ENCODE measurements around the gene SLC22A23. TPM values are rescaled to one million over a fixed set of nuclear protein-coding genes. Genes with fewer than 3 reads are reported as not detected.
"Not testable (repeated sequence)": the region's sequence is repeated elsewhere in the genome, so short reads cannot be mapped to it uniquely, and the experiment has no call there.

The SLC22A23 gene
- total and polyA plus RNA-seq, 2 experiments from 2014 or later = 2.4 to 7.3 TPM

GRCh38 chr6:3385660-3386151, 71.1 kb downstream of the SLC22A23 start:
- Histone ChIP-seq H3K4me2 (ENCODE audit: unreplicated experiment) (peak overlapping the region; percentile 11), H3K9me3 (ENCODE audit: low read depth) (no peaks in the 10 kb centered on the region), H3K36me3 (ENCODE audit: low read depth) (no peaks in the 10 kb centered on the region), H3F3A (ENCODE audit: insufficient read depth) (peaks cover 30% of the 10 kb centered on the region), H3K9me2 (ENCODE audit: insufficient read depth) (no peaks in the 10 kb centered on the region), H3K4me1 (ENCODE audit: insufficient read depth) (peaks cover 38% of the 10 kb centered on the region), H2AFZ (no peak overlapping the region), H3K9ac (no peak overlapping the region), H3K79me2 (ENCODE audit: insufficient read depth) (peaks cover 34% of the 10 kb centered on the region; the same call in 1 of the 2 replicates), H3K27ac (no peak overlapping the region), H3K4me3 (no peak overlapping the region), H3K27me3 (replicated peaks; ENCODE audit: insufficient read depth) (no peaks in the 10 kb centered on the region), H4K20me1 (ENCODE audit: insufficient read depth) (no peaks in the 10 kb centered on the region)
- in situ Hi-C loops (cut with MboI) = no loop called here
- DNase-seq = peak; percentile 51
- 33 to 37% methylated on average over 6 of the region's 6 CpGs for WGBS, 2 experiments (ENCODE audit: low coverage in 1 of 2, low lambda C conversion rate in 2 of 2, missing lambda C conversion rate in 2 of 2)
- no peak for TF ChIP-seq EZH2phosphoT487 (IDR thresholded peaks at IDR 0.05; ENCODE audit: insufficient read depth, low read depth)
- TF ChIP-seq EZH2 (IDR thresholded peaks at IDR 0.05; ENCODE audit: insufficient read depth, poor library complexity, severe bottlenecking) = no peak

DNA sequence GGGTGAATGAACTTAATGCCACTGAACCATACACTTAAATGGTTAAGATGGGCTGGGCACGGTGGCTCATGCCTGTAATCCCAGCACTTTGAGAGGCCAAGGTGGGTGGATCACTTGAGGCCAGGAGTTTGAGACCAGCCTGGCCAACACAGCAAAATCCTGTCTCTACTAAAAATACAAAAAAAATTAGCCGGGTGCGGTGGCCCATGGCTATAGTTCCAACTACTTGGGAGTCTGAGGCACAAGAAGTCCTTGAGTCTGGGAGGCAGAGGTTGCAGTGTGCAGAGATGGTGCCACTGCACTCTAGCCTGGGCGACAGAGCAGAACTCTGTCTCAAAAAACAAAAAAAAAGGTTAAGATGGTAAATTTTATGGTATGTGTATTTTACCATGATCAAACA, 71.7 kb downstream of the SLC22A23 start:
- H3K9me2 ChIP-seq (ENCODE audit: insufficient read depth); H3K36me3 ChIP-seq (ENCODE audit: low read depth); H3K27ac ChIP-seq; H3K27me3 ChIP-seq (replicated peaks; ENCODE audit: insufficient read depth); H2AFZ ChIP-seq; in situ Hi-C loops (cut with MboI); H3K9ac ChIP-seq; H3K9me3 ChIP-seq (ENCODE audit: low read depth); H4K20me1 ChIP-seq (ENCODE audit: insufficient read depth); H3K4me3 ChIP-seq; DNase-seq: not testable (repeated sequence)
- Histone ChIP-seq H3K4me1 (ENCODE audit: insufficient read depth) (peaks cover 34% of the 10 kb centered on the region), H3K4me2 (ENCODE audit: unreplicated experiment) (peak overlapping the region; percentile 11), H3K79me2 (ENCODE audit: insufficient read depth) (peaks cover 34% of the 10 kb centered on the region), H3F3A (ENCODE audit: insufficient read depth) (peaks cover 26% of the 10 kb centered on the region)
- WGBS, 2 experiments (ENCODE audit: low coverage in 1 of 2, low lambda C conversion rate in 2 of 2, missing lambda C conversion rate in 2 of 2) = 42 to 46% methylated on average over 4 of the region's 4 CpGs

DNA sequence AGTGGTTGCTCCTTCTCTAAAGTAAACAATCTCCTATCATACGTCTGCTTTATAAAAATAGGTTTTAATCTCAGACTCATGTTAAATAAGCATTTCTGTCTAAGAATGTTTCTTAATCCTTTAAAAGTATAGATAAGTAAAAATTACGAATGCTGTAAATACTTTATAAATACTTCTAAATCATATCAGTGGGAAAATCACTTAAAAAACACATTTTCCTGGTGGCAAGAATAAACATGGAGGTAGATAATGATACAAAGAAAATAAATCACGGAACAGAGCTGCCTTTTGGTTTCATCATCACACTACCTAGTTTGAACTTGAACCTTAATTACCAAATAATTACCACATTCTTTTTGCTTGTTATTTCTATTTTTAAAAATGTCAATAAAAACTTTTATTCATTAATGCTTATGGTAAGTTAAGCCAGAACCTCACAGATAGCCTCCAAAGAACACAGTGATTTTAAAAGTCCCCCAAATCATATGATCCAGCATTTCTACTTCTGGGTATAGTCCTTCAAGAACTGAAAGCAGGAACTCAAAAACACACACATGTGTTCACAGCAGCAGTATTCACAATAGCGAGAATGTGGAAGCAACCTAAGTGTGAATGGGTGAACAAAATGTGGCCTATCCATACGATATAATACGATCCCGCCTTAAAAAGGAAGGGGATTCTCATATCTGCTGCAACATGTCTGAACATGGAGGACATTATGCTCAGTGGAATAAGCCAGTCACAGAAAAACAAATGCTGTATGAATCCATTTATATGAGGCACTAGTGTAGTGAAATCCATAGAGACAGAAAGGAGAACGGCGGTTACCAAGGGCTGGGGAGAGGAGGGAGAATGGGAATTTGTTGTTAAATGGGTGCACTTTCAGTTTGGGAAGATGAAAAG, 72.4 kb downstream of the SLC22A23 start:
- H3K36me3 ChIP-seq (ENCODE audit: low read depth) = no peaks in the 10 kb centered on the region
- peaks cover 29% of the 10 kb centered on the region for H3K4me1 ChIP-seq (ENCODE audit: insufficient read depth)
- DNase-seq = no peak
- H3K4me3 ChIP-seq = no peak overlapping the region
- in situ Hi-C loops (cut with MboI) = no loop called here
- peaks cover 34% of the 10 kb centered on the region for H3K79me2 ChIP-seq (ENCODE audit: insufficient read depth)
- H4K20me1 ChIP-seq (ENCODE audit: insufficient read depth) = no peaks in the 10 kb centered on the region
- peaks cover 21% of the 10 kb centered on the region for H3F3A ChIP-seq (ENCODE audit: insufficient read depth)
- no peaks in the 10 kb centered on the region for H3K27me3 ChIP-seq (replicated peaks; ENCODE audit: insufficient read depth)
- H3K9me3 ChIP-seq (ENCODE audit: low read depth) = no peaks in the 10 kb centered on the region
- H3K9me2 ChIP-seq (ENCODE audit: insufficient read depth) = no peaks in the 10 kb centered on the region
- H3K27ac ChIP-seq = no peak overlapping the region
- 92% methylated on average over 9 of the region's 9 CpGs for WGBS, 2 experiments (ENCODE audit: low coverage in 1 of 2, low lambda C conversion rate in 2 of 2, missing lambda C conversion rate in 2 of 2)
- TF ChIP-seq EZH2 (IDR thresholded peaks at IDR 0.05; ENCODE audit: insufficient read depth, poor library complexity, severe bottlenecking) (no peak), EZH2phosphoT487 (IDR thresholded peaks at IDR 0.05; ENCODE audit: insufficient read depth, low read depth) (no peak)
- no peak overlapping the region for H2AFZ ChIP-seq
- no peak overlapping the region for H3K9ac ChIP-seq
- no peak overlapping the region for H3K4me2 ChIP-seq (ENCODE audit: unreplicated experiment)

GRCh38 chr6:3383525-3383924, 73.3 kb downstream of the SLC22A23 start:
- Histone ChIP-seq H3F3A (ENCODE audit: insufficient read depth) (peaks cover 11% of the 10 kb centered on the region), H3K4me1 (ENCODE audit: insufficient read depth) (peaks cover 20% of the 10 kb centered on the region), H3K27me3 (replicated peaks; ENCODE audit: insufficient read depth) (no peaks in the 10 kb centered on the region), H3K9me2 (ENCODE audit: insufficient read depth) (no peaks in the 10 kb centered on the region), H3K79me2 (ENCODE audit: insufficient read depth) (peaks cover 34% of the 10 kb centered on the region), H2AFZ (no peak overlapping the region), H3K9ac (no peak overlapping the region), H3K9me3 (ENCODE audit: low read depth) (no peaks in the 10 kb centered on the region), H3K4me2 (ENCODE audit: unreplicated experiment) (no peak overlapping the region), H4K20me1 (ENCODE audit: insufficient read depth) (no peaks in the 10 kb centered on the region), H3K4me3 (no peak overlapping the region), H3K36me3 (ENCODE audit: low read depth) (no peaks in the 10 kb centered on the region), H3K27ac (no peak overlapping the region)
- 72 to 74% methylated on average over 8 of the region's 8 CpGs for WGBS, 2 experiments (ENCODE audit: low coverage in 1 of 2, low lambda C conversion rate in 2 of 2, missing lambda C conversion rate in 2 of 2)
- in situ Hi-C loops (cut with MboI) = no loop called here
- TF ChIP-seq EZH2 (IDR thresholded peaks at IDR 0.05; ENCODE audit: insufficient read depth, poor library complexity, severe bottlenecking) = no peak
- no peak for TF ChIP-seq EZH2phosphoT487 (IDR thresholded peaks at IDR 0.05; ENCODE audit: insufficient read depth, low read depth)
- DNase-seq = peak; percentile 68
